Peyer's patch (tissue), 4 donors: ENCODE measurements around the gene NAT8L. TPM values are rescaled to one million over a fixed set of nuclear protein-coding genes. Genes with fewer than 3 reads are reported as not detected.

Experiments
- DNase-seq, 3 donors: peaks; one replicate each; pipeline ENCODE4 v3.0.0-alpha.2; 2017 to 2019
- H3K27ac ChIP-seq, 4 donors: fragments of 200-600 bp; sonication (generic); one replicate each; pipeline ENCODE4 v1.5.1; 2016 to 2019
- H3K27me3 ChIP-seq, 2 donors: fragments of 200-600 bp; sonication (generic); one replicate each; pipeline ENCODE4 v1.5.1; 2019
- H3K36me3 ChIP-seq, 3 donors: fragments of 200-600 bp; sonication (generic); one replicate each; pipeline ENCODE4 v1.5.1; 2016 to 2019
- H3K4me1 ChIP-seq, 4 donors: fragments of 200-600 bp; sonication (generic); one replicate each; pipeline ENCODE4 v1.5.1; 2016 to 2019
- H3K4me3 ChIP-seq, 4 donors: fragments of 200-600 bp; sonication (generic); 1 replicate in 3 of 4; 2 replicates in 1 of 4; pipeline ENCODE4 v1.5.1; 2016 to 2019; ENCODE audit warnings: mild to moderate bottlenecking in 1 of 4
- H3K9me3 ChIP-seq, 4 donors: fragments of 200-600 bp; sonication (generic); one replicate each; pipeline ENCODE4 v1.5.1; 2016 to 2019; ENCODE audit warnings: mild to moderate bottlenecking in 1 of 4
- POLR2A ChIP-seq, 2 donors: fragments of 450-650 bp; IDR thresholded peaks; one replicate each; pipeline ENCODE4 v1.5.1; 2017; ENCODE audit warnings: antibody characterized with exemption in 2 of 2, mild to moderate bottlenecking in 2 of 2, moderate library complexity in 2 of 2
- total RNA-seq, 4 donors: library from RNA; depleted of rRNA; stranded (reverse); fragments of >200 nt; gene quantifications; one replicate each; pipeline ENCODE4 v1.1.0, GENCODE V29; 2016
- TF ChIP-seq, protein P1 (sequence below), 6 experiments: fragments of 450-650 bp in 4 of 6; fragments of 200-600 bp in 2 of 6; sonication (generic) in 1 of 6; IDR thresholded peaks; one replicate each; pipeline ENCODE4 v1.5.1; 2017 to 2019; ENCODE audit warnings: antibody characterized with exemption in 6 of 6, mild to moderate bottlenecking in 3 of 6, moderate library complexity in 1 of 6

NAT8L gene
- total RNA-seq, 4 donors from 2014 or later: 0.27 TPM; not detected in 3

DNA sequence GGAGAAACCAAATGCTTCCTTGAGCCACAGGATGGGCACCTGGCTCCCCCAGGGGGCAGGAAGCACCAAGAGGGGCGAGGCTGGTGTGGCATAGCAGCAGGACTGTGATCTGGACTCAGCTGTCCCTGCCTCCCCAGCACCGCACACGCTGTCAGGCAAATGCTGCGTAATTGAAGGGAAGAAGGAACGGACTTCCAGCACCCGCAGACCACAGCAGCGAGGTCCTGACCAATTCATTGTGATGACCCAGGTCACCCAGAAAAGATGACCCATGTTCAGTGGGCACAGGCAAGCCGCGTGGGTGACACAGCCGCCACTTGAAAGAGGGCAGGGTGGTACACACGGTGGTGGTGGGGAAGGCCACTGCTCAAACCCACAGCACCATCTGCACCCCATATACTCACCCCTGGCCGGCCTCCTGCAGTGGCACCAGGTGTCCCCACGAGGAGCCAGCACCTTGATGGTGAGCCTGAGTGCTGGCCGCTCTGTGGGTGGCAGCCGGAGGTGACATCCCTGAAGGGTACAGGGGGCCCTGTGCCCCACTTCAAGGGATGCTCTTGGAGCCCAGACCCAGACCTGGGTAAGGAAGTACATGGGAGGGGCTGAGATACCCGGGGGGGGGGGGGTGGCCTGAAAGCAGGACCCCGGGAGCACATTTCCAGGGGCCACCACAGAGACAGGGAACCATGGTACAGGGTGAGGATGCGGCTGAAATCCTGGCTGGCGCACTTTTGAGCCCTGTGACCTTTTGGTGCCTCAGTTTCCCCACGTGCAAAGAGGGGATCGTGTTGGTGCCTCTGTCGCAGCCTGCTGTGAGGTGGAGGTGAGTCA is 11.5 kb downstream of the NAT8L start:
- no peak for TF ChIP-seq POLR2A (IDR thresholded peaks at IDR 0.05)
- Histone ChIP-seq H3K9me3 (no peaks in the 10 kb centered on the region), H3K4me1 (no peaks in the 10 kb centered on the region), H3K4me3 (no peak overlapping the region), H3K27me3 (no peaks in the 10 kb centered on the region), H3K36me3 (no peaks in the 10 kb centered on the region), H3K27ac (no peak overlapping the region)
- no peak for DNase-seq

GRCh38 chr4:2071252-2071911 is 12.3 kb downstream of the NAT8L start:
- Histone ChIP-seq H3K4me1 (no peaks in the 10 kb centered on the region), H3K36me3 (no peaks in the 10 kb centered on the region), H3K27me3 (no peaks in the 10 kb centered on the region), H3K4me3 (no peak overlapping the region), H3K27ac (no peak overlapping the region), H3K9me3 (no peaks in the 10 kb centered on the region)
- DNase-seq: peak in 1 of 3 donors; percentile 38
- no peak for TF ChIP-seq POLR2A (IDR thresholded peaks at IDR 0.05)

DNA sequence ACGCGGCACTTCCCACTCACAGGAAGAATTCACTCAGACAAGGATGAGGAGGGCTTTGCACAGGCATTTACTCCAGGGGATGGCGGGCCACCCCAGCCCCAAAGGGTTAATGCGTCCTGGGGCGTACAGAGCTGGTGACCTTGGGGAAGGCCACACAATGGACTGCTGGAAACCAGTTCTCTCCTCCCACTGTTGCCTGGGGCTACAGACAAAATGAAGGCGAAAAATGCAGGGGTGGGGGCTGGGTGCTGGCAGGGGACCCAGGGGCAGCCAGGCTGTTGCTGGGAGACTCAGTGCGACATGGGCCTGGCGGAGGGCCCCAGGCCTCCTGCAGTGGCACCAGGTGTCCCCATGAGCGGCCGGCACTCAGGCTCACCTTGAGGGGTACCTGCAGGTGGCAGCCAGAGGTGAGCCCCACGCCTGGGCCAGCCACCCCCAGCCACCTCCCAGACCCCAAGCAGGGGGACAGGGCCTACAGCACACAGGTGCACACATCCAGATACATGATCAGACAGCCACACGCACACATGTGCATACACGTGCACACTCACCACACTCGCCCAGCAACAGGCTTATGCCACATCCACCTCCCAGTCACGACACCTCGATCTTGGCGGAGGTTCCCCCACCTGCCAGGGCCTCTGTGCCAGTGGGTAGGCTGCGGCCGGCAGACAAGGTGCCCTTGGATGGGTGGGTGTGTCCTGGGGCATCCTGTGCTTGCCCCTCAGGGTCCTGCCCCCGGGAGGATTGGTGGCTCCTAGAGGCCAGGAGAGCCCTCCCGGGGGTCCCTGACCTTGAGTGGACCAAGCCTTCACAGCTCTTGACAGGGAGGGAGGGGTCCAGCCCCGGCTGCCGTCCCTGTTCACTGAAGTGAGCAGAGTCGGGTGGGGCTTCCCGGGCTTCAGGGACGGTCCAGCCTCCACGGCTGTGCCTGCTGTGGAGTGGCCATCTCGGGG is 13.1 kb downstream of the NAT8L start:
- no peaks in the 10 kb centered on the region for H3K4me1 ChIP-seq
- no peaks in the 10 kb centered on the region for H3K27me3 ChIP-seq
- TF ChIP-seq, protein P1, sequence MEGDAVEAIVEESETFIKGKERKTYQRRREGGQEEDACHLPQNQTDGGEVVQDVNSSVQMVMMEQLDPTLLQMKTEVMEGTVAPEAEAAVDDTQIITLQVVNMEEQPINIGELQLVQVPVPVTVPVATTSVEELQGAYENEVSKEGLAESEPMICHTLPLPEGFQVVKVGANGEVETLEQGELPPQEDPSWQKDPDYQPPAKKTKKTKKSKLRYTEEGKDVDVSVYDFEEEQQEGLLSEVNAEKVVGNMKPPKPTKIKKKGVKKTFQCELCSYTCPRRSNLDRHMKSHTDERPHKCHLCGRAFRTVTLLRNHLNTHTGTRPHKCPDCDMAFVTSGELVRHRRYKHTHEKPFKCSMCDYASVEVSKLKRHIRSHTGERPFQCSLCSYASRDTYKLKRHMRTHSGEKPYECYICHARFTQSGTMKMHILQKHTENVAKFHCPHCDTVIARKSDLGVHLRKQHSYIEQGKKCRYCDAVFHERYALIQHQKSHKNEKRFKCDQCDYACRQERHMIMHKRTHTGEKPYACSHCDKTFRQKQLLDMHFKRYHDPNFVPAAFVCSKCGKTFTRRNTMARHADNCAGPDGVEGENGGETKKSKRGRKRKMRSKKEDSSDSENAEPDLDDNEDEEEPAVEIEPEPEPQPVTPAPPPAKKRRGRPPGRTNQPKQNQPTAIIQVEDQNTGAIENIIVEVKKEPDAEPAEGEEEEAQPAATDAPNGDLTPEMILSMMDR (IDR thresholded peaks at IDR 0.05): no peak
- no peak for TF ChIP-seq POLR2A (IDR thresholded peaks at IDR 0.05)
- H3K36me3 ChIP-seq: no peaks in the 10 kb centered on the region
- no peak overlapping the region for H3K4me3 ChIP-seq
- no peaks in the 10 kb centered on the region for H3K9me3 ChIP-seq
- H3K27ac ChIP-seq: no peak overlapping the region
- peak in 1 of 3 donors; percentile 46 for DNase-seq

DNA sequence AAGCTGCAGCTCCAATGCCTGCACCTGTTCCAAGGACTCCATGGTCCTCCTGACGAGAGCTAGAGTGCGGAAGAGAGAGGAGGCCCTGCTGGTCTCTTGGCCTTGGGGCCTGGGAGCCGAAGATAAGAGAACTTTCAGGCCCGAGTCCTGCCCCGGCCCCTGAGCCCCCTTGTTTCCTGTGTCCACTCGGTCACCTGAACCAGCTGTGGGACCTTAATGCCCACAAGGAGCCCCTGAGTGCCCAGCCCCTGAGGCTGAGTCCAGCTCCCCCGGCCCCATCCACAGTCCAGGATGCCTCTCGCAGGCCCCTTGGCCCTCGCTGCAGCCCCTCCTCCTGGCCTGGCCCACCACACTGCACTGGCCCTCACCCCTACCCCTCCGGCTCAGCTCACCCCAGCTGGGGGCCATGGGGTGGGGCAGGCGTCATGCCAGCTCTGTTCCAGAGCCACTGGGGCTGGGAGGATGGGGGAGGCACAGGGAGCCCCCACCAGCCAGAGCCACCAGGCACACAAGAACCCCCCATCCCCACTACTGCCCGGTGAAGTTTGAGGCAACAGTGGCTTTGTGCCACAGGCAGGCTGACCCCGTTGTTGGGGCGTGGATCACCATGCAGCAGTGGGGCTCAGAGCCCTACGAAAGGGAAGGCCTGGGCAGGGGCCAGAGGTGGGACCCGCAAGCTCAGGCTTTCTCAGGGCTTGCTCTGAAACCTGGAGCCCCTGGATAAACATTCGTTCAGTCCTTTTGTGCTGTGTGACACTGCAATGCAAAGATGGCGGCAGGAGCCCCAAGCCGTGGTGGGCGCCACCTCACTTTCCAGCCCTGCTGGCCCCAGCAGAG is 14.1 kb downstream of the NAT8L start:
- Histone ChIP-seq H3K36me3 (no peaks in the 10 kb centered on the region), H3K4me1 (no peaks in the 10 kb centered on the region), H3K4me3 (no peak overlapping the region), H3K9me3 (no peaks in the 10 kb centered on the region), H3K27me3 (no peaks in the 10 kb centered on the region), H3K27ac (no peak overlapping the region)
- peak in 1 of 3 donors; percentile 37 for DNase-seq
- TF ChIP-seq POLR2A (IDR thresholded peaks at IDR 0.05): no peak
- TF ChIP-seq, protein P1 (IDR thresholded peaks at IDR 0.05): no peak

DNA sequence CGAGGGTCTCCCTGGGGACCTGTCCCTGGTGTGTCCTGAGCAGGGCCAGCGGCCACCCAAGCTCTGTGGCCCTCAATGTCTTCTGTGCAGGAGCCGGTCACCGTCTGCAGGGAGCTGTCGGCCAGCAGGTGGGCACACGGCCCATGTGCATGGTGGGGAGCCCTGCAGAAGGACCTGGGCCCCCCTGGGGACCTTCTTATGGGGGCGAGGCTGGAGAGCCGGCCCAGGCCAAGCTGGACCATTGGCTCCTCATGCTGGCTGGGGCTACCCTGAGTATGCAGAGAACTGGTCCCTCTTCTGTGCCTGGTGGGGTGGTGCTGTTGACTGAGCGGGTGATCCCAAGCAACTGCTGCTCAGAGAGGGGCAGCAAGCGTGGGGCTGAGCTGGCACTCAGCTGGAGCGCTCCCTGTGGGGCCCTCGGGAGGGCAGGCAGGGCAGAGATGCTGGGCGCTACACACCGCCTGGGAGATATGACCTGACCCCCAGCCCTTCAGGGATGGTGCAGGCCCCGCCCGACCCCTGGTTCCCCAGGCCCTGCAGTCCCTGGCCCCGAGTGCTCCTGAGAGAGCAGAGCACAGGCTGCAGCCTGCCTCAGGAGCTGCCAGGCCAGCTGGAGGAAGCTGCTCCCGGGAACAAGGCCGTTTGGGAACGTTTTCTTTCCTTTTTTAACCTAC is 14.8 kb downstream of the NAT8L start:
- no peak for TF ChIP-seq POLR2A (IDR thresholded peaks at IDR 0.05)
- TF ChIP-seq, protein P1 (IDR thresholded peaks at IDR 0.05): no peak
- no peaks in the 10 kb centered on the region for H3K27me3 ChIP-seq
- H3K4me3 ChIP-seq: no peak overlapping the region
- H3K9me3 ChIP-seq: no peaks in the 10 kb centered on the region
- H3K4me1 ChIP-seq: no peaks in the 10 kb centered on the region
- no peaks in the 10 kb centered on the region for H3K36me3 ChIP-seq
- DNase-seq: peak in 1 of 3 donors; percentile 37
- H3K27ac ChIP-seq: no peak overlapping the region
